K562 (cell line): ENCODE data around the gene SAMM50. TPM values are rescaled to one million over a fixed set of nuclear protein-coding genes. Genes with fewer than 3 reads are reported as not detected.

Experiments used
- ATAC-seq: fragments of 200-7000 bp; cut with Tn5 transposase; 3 replicates; pipeline ENCODE4 v1.9.1; 2020; ENCODE audit warnings: moderate library complexity
- BruUV-seq: library from RNA; stranded (reverse); fragments of 400-500 nt; replicated peaks from 2 replicates; lab custom pipeline; 2021; lab: Mats Ljungman, UMichigan
- CTCF ChIA-PET: fragments of 300-600 bp; formaldehyde crosslinking; extraction: SDS; loops from one replicate; lab custom pipeline; 2021; ENCODE audit warnings: low intra/inter-chr PET ratio; lab: Yijun Ruan, JAX
- POLR2A ChIA-PET: fragments of 300-600, 350-650 bp; sonication (Branson Sonifier 250); formaldehyde crosslinking; extraction: SDS; loops from one replicate; lab custom pipeline; 2021; ENCODE audit warnings: antibody characterized with exemption, inconsistent platforms; lab: Yijun Ruan, JAX
- DNase-seq, 4 experiments: peaks; one replicate each; pipeline versions ENCODE4 v3.0.0 to v3.0.0-alpha.2; 2011 to 2018; ENCODE audit warnings: low spot score in 3 of 4, mixed read lengths in 3 of 4; ENCODE audit errors: extremely low read depth in 1 of 4
- FAIRE-seq: peaks from 2 replicates; lab custom pipeline; 2011; peaks lifted over from hg19 to GRCh38; lab: Jason Lieb, UNC
- H2AFZ ChIP-seq: 2 replicates; pipeline ENCODE4 v1.6.0; 2011; ENCODE audit warnings: low read depth, low read length, control low read depth, inconsistent platforms
- H3K27ac ChIP-seq: fragments of 200-600 bp; 3 replicates; pipeline ENCODE4 v1.8.0; 2011; ENCODE audit warnings: low read depth, mild to moderate bottlenecking, control low read depth, inconsistent platforms, low read length, moderate library complexity, mixed read lengths; ENCODE audit errors: extremely low read depth
- H3K27me3 ChIP-seq, 2 experiments: fragments of 300-600 bp in 1 of 2; 2 replicates in 1 of 2; 3 replicates in 1 of 2; pipeline versions ENCODE4 v1.6.0 to v1.8.0; 2011; ENCODE audit warnings: inconsistent platforms in 2 of 2, low read length in 2 of 2, mild to moderate bottlenecking in 1 of 2, mixed read lengths in 1 of 2, moderate library complexity in 1 of 2; ENCODE audit not compliant: control insufficient read depth in 2 of 2, insufficient read depth in 2 of 2
- H3K36me3 ChIP-seq: fragments of 300-600 bp; 3 replicates; pipeline ENCODE4 v1.8.0; 2011; ENCODE audit warnings: mild to moderate bottlenecking, low read length, inconsistent platforms; ENCODE audit not compliant: control insufficient read depth, insufficient read depth
- H3K4me1 ChIP-seq, 2 experiments: fragments of 200-600 bp in 1 of 2; replicated peaks in 1 of 2; 2 replicates in 1 of 2; 3 replicates in 1 of 2; pipeline versions ENCODE4 v1.5.1 to v1.8.0; 2011; ENCODE audit warnings: inconsistent platforms in 2 of 2, low read length in 2 of 2, mild to moderate bottlenecking in 1 of 2, mixed read lengths in 1 of 2, moderate library complexity in 1 of 2; ENCODE audit not compliant: control insufficient read depth in 2 of 2, insufficient read depth in 2 of 2
- H3K4me2 ChIP-seq: 2 replicates; pipeline ENCODE4 v1.6.1; 2011; ENCODE audit warnings: low read length, control low read depth, inconsistent platforms, mixed read lengths; ENCODE audit not compliant: insufficient read depth
- H3K4me3 ChIP-seq: fragments of 200-600 bp; sonication (generic), shearing (Covaris generic); 2 replicates; pipeline ENCODE4 v1.5.1; 2016; ENCODE audit warnings: control low read depth, inconsistent platforms
- H3K79me2 ChIP-seq: fragments of 200-600 bp; 3 replicates; pipeline ENCODE4 v1.8.0; 2011; ENCODE audit warnings: low read length, inconsistent platforms; ENCODE audit not compliant: control insufficient read depth, insufficient read depth
- H3K9ac ChIP-seq, 2 experiments: 2 replicates each; pipeline versions ENCODE4 v1.6.0 to v1.6.1; 2011; ENCODE audit warnings: low read depth in 2 of 2, low read length in 2 of 2, control low read depth in 1 of 2, inconsistent platforms in 1 of 2, mild to moderate bottlenecking in 1 of 2, mixed read lengths in 1 of 2; ENCODE audit not compliant: insufficient read depth in 1 of 2
- H3K9me1 ChIP-seq: one replicate; pipeline ENCODE4 v1.6.0; 2011; ENCODE audit warnings: inconsistent platforms, mild to moderate bottlenecking, low read length, moderate library complexity; ENCODE audit not compliant: control insufficient read depth, insufficient read depth
- H3K9me3 ChIP-seq: replicated peaks from 2 replicates; pipeline ENCODE4 v1.5.1; 2011; ENCODE audit warnings: low read depth, low read length, inconsistent platforms; ENCODE audit not compliant: control insufficient read depth, insufficient read depth
- H4K20me1 ChIP-seq: replicated peaks from 2 replicates; pipeline ENCODE4 v1.6.1; 2011; ENCODE audit warnings: low read length, inconsistent platforms, mixed read lengths; ENCODE audit not compliant: control insufficient read depth, insufficient read depth
- CBX5 ChIP-seq: IDR thresholded peaks from 2 replicates; pipeline ENCODE4 v1.6.1; 2014; ENCODE audit warnings: low read depth, borderline replicate concordance
- CREB1 ChIP-seq, 2 experiments: sonication (generic) in 1 of 2; formaldehyde crosslinking in 1 of 2; IDR thresholded peaks; 2 replicates each; pipeline versions ENCODE4 v1.6.1 to v1.8.0; 2012 to 2022; ENCODE audit warnings: inconsistent platforms in 1 of 2, mild to moderate bottlenecking in 1 of 2, missing genetic modification reagents in 1 of 2, moderate library complexity in 1 of 2
- FOXM1 ChIP-seq, 2 experiments: fragments of 450-650 bp in 1 of 2; sonication (generic) in 1 of 2; formaldehyde crosslinking in 1 of 2; IDR thresholded peaks; 2 replicates each; pipeline versions ENCODE4 v1.6.1 to v1.9.0; 2017 to 2022; ENCODE audit warnings: low read depth in 2 of 2, mild to moderate bottlenecking in 2 of 2, missing genetic modification reagents in 1 of 2, moderate library complexity in 1 of 2
- HNRNPLL ChIP-seq: fragments of 200-400 bp; formaldehyde crosslinking; IDR thresholded peaks from 2 replicates; pipeline ENCODE4 v1.6.1; 2017; ENCODE audit warnings: low read length, low read depth, mild to moderate bottlenecking; ENCODE audit not compliant: poor library complexity, severe bottlenecking
- JUND ChIP-seq, 2 experiments: IDR thresholded peaks; 2 replicates in 1 of 2; 3 replicates in 1 of 2; pipeline ENCODE4 v1.6.1; 2011; ENCODE audit warnings: borderline replicate concordance in 2 of 2, low read depth in 2 of 2, low read length in 2 of 2, improper control_type of control experiment in 1 of 2, missing biosample characterization in 1 of 2, missing genetic modification characterization in 1 of 2, missing genetic modification reagents in 1 of 2
- NONO ChIP-seq, 2 experiments: fragments of 200-400 bp in 1 of 2; fragments of 450-650 bp in 1 of 2; formaldehyde crosslinking in 1 of 2; IDR thresholded peaks; 2 replicates each; pipeline ENCODE4 v1.6.1; 2017; ENCODE audit warnings: low read depth in 2 of 2, mild to moderate bottlenecking in 2 of 2, moderate library complexity in 2 of 2, low read length in 1 of 2
- SMARCE1 ChIP-seq: fragments of 450-650 bp; IDR thresholded peaks from 2 replicates; pipeline ENCODE4 v1.7.1; 2016; ENCODE audit warnings: mild to moderate bottlenecking
- SRSF3 ChIP-seq: fragments of 200-400 bp; formaldehyde crosslinking; IDR thresholded peaks from 2 replicates; pipeline ENCODE4 v1.6.1; 2016; ENCODE audit warnings: mild to moderate bottlenecking, low read length, moderate library complexity; ENCODE audit not compliant: insufficient read depth
- U2AF1 ChIP-seq: fragments of 200-400 bp; formaldehyde crosslinking; optimal IDR thresholded peaks from 2 replicates; pipeline ENCODE3; 2017; ENCODE audit warnings: mild to moderate bottlenecking, low read depth, low read length, moderate library complexity
- ZNF174 ChIP-seq: fragments of 250-450 bp; sonication (Bioruptor Pico); IDR thresholded peaks from 2 replicates; pipeline ENCODE4 v1.4.0; 2020; ENCODE audit warnings: mild to moderate bottlenecking
- WGBS: fragments of 100-300 bp; shearing (Covaris generic); methylation state at CpG from one replicate; pipeline ENCODE4 v1.1.6; 2016; ENCODE audit warnings: low coverage, mixed read lengths; ENCODE audit not compliant: insufficient coverage; ENCODE audit errors: missing lambda C conversion rate; 5-methylcytosine and 5-hydroxymethylcytosine counted together
- in situ Hi-C: fragments of 300-500 bp; cut with MboI; formaldehyde crosslinking; loops from 4 replicates; pipeline ENCODE4 v1.15.0; 2018; ENCODE audit warnings: inconsistent platforms, mixed read lengths
- intact Hi-C: fragments of 100-400 bp; cut with micrococcal nuclease; formaldehyde crosslinking; loops from 2 replicates; pipeline ENCODE4 v1.14.2; 2022
- polyA plus RNA-seq, 8 experiments: library from polyadenylated mRNA; depleted of rRNA in 4 of 8; stranded (reverse) in 5 of 8; unstranded in 3 of 8; fragments of >200 nt; fragmentation: Nextera tagmentation in 2 of 8; fragmentation: Illumina TruSeq in 1 of 8; extraction: Ambion mirVana in 2 of 8; extraction: Trizol in 1 of 8; gene quantifications; 2 replicates each; pipeline versions ENCODE4 v1.2.1 to v1.2.3, GENCODE V29; 2011 to 2014; ENCODE audit warnings: inconsistent platforms in 1 of 8, missing spikeins in 1 of 8
- total RNA-seq, 7 experiments: library from RNA; depleted of rRNA in 6 of 7; stranded (reverse); fragments of >200 nt in 6 of 7; fragmentation: Illumina TruSeq in 2 of 7; extraction: Trizol in 2 of 7; gene quantifications; 2 replicates each; pipeline versions ENCODE4 v1.2.1 to v1.2.3, GENCODE V29; 2011 to 2021; ENCODE audit warnings: low replicate concordance in 1 of 7
- TF ChIP-seq, protein P1 (sequence below), 2 experiments: IDR thresholded peaks in 1 of 2; conservative IDR thresholded peaks in 1 of 2; 2 replicates each; pipeline ENCODE4 v1.6.1; 2016; ENCODE audit warnings: low read depth in 2 of 2, mild to moderate bottlenecking in 1 of 2, missing compliant biosample characterization in 1 of 2, missing genetic modification characterization in 1 of 2, moderate library complexity in 1 of 2
- TF ChIP-seq, protein P2 (sequence below): fragments of 200-800 bp; sonication (Bioruptor generic); IDR thresholded peaks from 2 replicates; pipeline ENCODE4 v1.6.1; 2017; ENCODE audit warnings: missing genetic modification characterization, missing compliant biosample characterization

The SAMM50 gene
- total and polyA plus RNA-seq, 9 of the 15 experiments (the other 6 are each of a cell fraction or from before 2014, with no cell fraction given) = 14.6 to 49.3 (median 38.1) TPM

DNA sequence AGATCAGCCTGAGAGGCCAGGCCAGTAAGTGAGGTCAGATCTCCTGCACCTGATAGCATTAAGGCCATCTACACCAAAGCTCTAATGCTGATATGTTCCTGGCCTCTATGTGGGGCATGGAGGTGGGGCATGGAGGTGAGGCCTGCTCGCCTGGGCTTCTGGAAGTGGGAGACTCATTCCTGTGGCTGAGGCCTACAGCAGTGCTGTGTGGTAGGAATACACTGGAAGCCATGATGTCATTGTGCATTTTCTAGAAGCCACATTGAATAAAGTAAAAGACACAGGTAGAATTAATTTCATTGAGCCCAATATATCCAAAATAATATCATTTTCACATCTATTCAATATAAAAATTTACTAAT, 28.9 kb upstream of the SAMM50 start:
- WGBS = no CpG with 5 or more reads among the region's 1 CpG
- FAIRE-seq = no peak
- intact Hi-C loops = no loop called here
- H3K27ac ChIP-seq = no peak overlapping the region
- in situ Hi-C loops = no loop called here
- H3K9me3 ChIP-seq = no peaks in the 10 kb centered on the region
- H4K20me1 ChIP-seq = no peaks in the 10 kb centered on the region
- BruUV-seq = no TSS peak
- no peaks in the 10 kb centered on the region for H3K9me1 ChIP-seq
- H3K27me3 ChIP-seq = peaks cover 10 to 23% of the 10 kb centered on the region in 2 experiments; a peak in 4 of 5 replicates
- TF ChIP-seq ZNF174 (CRISPR knock-in tag) (no peak), JUND (IDR thresholded peaks at IDR 0.05; ENCODE audit: borderline replicate concordance, low read depth, low read length) (no peak), JUND (tag; IDR thresholded peaks at IDR 0.05; ENCODE audit: borderline replicate concordance, low read depth, low read length) (no peak), SRSF3 (no peak), NONO (IDR thresholded peaks at IDR 0.05; ENCODE audit: low read depth in 2 of 2, low read length in 1 of 2) (no peak), SMARCE1 (no peak), CBX5 (no peak), FOXM1 (IDR thresholded peaks at IDR 0.05; ENCODE audit: low read depth) (no peak), FOXM1 (CRISPR knock-in tag; IDR thresholded peaks at IDR 0.05; ENCODE audit: low read depth) (no peak), HNRNPLL (no peak), U2AF1 (no peak), CREB1 (IDR thresholded peaks at IDR 0.05) (no peak), CREB1 (CRISPR knock-in tag; IDR thresholded peaks at IDR 0.05) (no peak)
- TF ChIP-seq, protein P1, sequence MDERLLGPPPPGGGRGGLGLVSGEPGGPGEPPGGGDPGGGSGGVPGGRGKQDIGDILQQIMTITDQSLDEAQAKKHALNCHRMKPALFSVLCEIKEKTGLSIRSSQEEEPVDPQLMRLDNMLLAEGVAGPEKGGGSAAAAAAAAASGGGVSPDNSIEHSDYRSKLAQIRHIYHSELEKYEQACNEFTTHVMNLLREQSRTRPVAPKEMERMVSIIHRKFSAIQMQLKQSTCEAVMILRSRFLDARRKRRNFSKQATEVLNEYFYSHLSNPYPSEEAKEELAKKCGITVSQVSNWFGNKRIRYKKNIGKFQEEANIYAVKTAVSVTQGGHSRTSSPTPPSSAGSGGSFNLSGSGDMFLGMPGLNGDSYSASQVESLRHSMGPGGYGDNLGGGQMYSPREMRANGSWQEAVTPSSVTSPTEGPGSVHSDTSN (CRISPR knock-in tag; IDR thresholded peaks at IDR 0.05; ENCODE audit: low read depth) = no peak
- TF ChIP-seq, protein P1 (tag; conservative IDR thresholded peaks at IDR 0.05; ENCODE audit: low read depth) = no peak
- TF ChIP-seq, protein P2, sequence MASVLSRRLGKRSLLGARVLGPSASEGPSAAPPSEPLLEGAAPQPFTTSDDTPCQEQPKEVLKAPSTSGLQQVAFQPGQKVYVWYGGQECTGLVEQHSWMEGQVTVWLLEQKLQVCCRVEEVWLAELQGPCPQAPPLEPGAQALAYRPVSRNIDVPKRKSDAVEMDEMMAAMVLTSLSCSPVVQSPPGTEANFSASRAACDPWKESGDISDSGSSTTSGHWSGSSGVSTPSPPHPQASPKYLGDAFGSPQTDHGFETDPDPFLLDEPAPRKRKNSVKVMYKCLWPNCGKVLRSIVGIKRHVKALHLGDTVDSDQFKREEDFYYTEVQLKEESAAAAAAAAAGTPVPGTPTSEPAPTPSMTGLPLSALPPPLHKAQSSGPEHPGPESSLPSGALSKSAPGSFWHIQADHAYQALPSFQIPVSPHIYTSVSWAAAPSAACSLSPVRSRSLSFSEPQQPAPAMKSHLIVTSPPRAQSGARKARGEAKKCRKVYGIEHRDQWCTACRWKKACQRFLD (CRISPR knock-in tag) = no peak
- TF ChIP-seq, all 486 proteins: peak for 0
- ChIA-PET CTCF (no interaction called here), POLR2A (no interaction called here)
- no peak overlapping the region for H3K4me2 ChIP-seq
- no peaks in the 10 kb centered on the region for H3K79me2 ChIP-seq
- no peaks in the 10 kb centered on the region for H3K36me3 ChIP-seq
- no peak overlapping the region for H3K9ac ChIP-seq
- H3K4me3 ChIP-seq = no peak overlapping the region
- no peak overlapping the region for H2AFZ ChIP-seq
- no peak for DNase-seq
- no peak for ATAC-seq
- peaks cover 2 to 9% of the 10 kb centered on the region in 2 experiments; a peak in 3 of 5 replicates for H3K4me1 ChIP-seq
